Ammon's horn (tissue), 1 donor: Measurements from ENCODE around the gene TRUB2.
"Not testable (repeated sequence)": the region's sequence is repeated elsewhere in the genome, so short reads cannot be mapped to it uniquely, and the experiment has no call there.

ENCODE experiments used
- DNase-seq: peaks from one replicate; pipeline ENCODE4 v3.0.0-alpha.2; 2016; ENCODE audit warnings: low spot score

The TRUB2 gene

GRCh38 chr9:128340691-128341434 is 18.6 kb upstream of the TRUB2 start:
- DNase-seq = no peak

GRCh38 chr9:128339761-128340690 is 17.8 kb upstream of the TRUB2 start, which contains the start of gene SLC27A4:
Gene SLC27A4, plus strand, starts transcription at chr9:128340527. Its CDS starts 2,606 bp downstream, at chr9:128343133.
- peak; percentile 81 for DNase-seq

- DNase-seq = not testable (repeated sequence)
Observed at GRCh38 chr9:128338852-128339614, 16.8 kb upstream of the TRUB2 start.

- no peak for DNase-seq
Observed at GRCh38 chr9:128337936-128338335, 15.7 kb upstream of the TRUB2 start.

- no peak for DNase-seq
Observed at GRCh38 chr9:128335914-128336313, 13.7 kb upstream of the TRUB2 start.

- DNase-seq = no peak
Observed at GRCh38 chr9:128335161-128335560, 12.9 kb upstream of the TRUB2 start.

- no peak for DNase-seq
Observed at GRCh38 chr9:128333451-128333869, 11.2 kb upstream of the TRUB2 start.

- DNase-seq = no peak
Observed at GRCh38 chr9:128325629-128326028, 3.4 kb upstream of the TRUB2 start.

- no peak for DNase-seq
Observed at GRCh38 chr9:128324401-128324800, 2.2 kb upstream of the TRUB2 start.

- no peak for DNase-seq
Observed at GRCh38 chr9:128323791-128324190, 1.5 kb upstream of the TRUB2 start.

GRCh38 chr9:128323212-128323730 is 1.0 kb upstream of the TRUB2 start:
- DNase-seq = no peak

- no peak for DNase-seq
Observed at GRCh38 chr9:128321879-128322403, 306 bp downstream of the TRUB2 start.

GRCh38 chr9:128321343-128321742 is 904 bp downstream of the TRUB2 start:
- no peak for DNase-seq

- DNase-seq = no peak
Observed at GRCh38 chr9:128317629-128318028, 4.6 kb downstream of the TRUB2 start.

- peak; percentile 97 for DNase-seq
Observed at GRCh38 chr9:128316421-128316820, 5.8 kb downstream of the TRUB2 start.

GRCh38 chr9:128314697-128315096 is 7.5 kb downstream of the TRUB2 start:
- DNase-seq = no peak

GRCh38 chr9:128310461-128310860 is 11.8 kb downstream of the TRUB2 start:
- peak; percentile 39 for DNase-seq

- DNase-seq = no peak
Observed at GRCh38 chr9:128309551-128309950, 12.7 kb downstream of the TRUB2 start.

- no peak for DNase-seq
Observed at GRCh38 chr9:128304971-128305288, 17.3 kb downstream of the TRUB2 start.

GRCh38 chr9:128304136-128304970 is 17.9 kb downstream of the TRUB2 start:
- DNase-seq = no peak
